ENCODE data around the gene MCEMP1. TPM values are rescaled to one million over a fixed set of nuclear protein-coding genes. Genes with fewer than 3 reads are reported as not detected.

The MCEMP1 gene, protein sequence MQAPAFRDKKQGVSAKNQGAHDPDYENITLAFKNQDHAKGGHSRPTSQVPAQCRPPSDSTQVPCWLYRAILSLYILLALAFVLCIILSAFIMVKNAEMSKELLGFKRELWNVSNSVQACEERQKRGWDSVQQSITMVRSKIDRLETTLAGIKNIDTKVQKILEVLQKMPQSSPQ
- polyA plus RNA-seq, result 0.73 TPM

DNA sequence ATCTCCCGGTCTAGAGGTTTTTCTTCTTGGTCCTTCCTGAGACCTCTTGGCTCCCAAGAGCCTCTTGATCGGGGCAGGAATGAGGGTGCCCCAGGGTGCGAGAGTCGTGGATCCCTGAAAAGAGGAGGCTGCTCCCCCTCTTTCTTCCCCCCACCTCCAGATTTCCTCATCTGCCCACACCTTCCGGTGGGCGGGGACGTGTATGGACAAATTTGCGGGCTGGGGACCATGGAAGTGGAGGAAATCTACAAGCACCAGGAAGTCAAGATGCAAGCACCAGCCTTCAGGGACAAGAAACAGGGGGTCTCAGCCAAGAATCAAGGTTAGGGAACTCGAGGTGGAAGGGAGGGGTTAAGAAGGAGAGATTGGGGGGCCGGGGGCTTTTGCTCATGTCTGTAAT is at the start of gene MCEMP1:
MCEMP1 (plus strand) TSS at position 237 of the 400 bp plus-strand sequence; CDS start at position 268, 31 bp downstream.
- Mint-ChIP-seq H3K4me3 (peak within 1 kb of the TSS; percentile 22 to 88 (median 67)), H3K36me3 (peaks cover 3% of the 10 kb centered on the region), H3K9me3 (peaks cover 0 to 3% (median 0%) of the 10 kb centered on the region in 3 donors), H3K4me1 (peaks cover 15 to 32% (median 31%) of the 10 kb centered on the region in 3 donors), H3K27ac (peak within 1 kb of the TSS in 2 of 3 donors; percentile 69 to 88), H3K27me3 (peaks cover 32% of the 10 kb centered on the region)

DNA sequence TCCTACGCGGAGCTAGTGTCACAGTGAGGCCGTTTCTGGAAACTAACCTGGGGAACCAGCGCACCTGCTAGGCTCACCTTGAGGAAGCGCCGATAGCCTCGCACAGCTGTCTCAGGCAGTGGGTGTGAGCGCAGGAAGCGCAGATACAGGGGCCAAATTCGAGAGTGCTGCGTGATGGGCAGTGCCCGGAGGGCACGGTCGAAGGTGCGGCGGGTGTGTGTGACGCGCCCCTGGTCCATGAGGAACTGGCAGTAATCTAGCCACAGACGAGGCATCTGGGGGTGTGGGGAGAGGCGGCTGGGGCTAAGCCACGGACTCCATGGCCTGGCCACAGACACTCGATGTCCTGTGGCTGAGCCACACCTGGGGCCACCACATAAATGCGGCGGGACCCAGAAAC is 49.7 kb upstream of the MCEMP1 start:
- peaks cover 7 to 37% (median 22%) of the 10 kb centered on the region in 3 donors for H3K4me1 Mint-ChIP-seq
- H3K27me3 Mint-ChIP-seq, result no peaks in the 10 kb centered on the region
- H3K9me3 Mint-ChIP-seq, result no peaks in the 10 kb centered on the region
- H3K27ac Mint-ChIP-seq, result peak overlapping the region in 1 of 3 donors; percentile 19
- peak overlapping the region in 2 of 4 donors; percentile 5 to 52 for H3K4me3 Mint-ChIP-seq
- H3K36me3 Mint-ChIP-seq, result peaks cover 6% of the 10 kb centered on the region

DNA sequence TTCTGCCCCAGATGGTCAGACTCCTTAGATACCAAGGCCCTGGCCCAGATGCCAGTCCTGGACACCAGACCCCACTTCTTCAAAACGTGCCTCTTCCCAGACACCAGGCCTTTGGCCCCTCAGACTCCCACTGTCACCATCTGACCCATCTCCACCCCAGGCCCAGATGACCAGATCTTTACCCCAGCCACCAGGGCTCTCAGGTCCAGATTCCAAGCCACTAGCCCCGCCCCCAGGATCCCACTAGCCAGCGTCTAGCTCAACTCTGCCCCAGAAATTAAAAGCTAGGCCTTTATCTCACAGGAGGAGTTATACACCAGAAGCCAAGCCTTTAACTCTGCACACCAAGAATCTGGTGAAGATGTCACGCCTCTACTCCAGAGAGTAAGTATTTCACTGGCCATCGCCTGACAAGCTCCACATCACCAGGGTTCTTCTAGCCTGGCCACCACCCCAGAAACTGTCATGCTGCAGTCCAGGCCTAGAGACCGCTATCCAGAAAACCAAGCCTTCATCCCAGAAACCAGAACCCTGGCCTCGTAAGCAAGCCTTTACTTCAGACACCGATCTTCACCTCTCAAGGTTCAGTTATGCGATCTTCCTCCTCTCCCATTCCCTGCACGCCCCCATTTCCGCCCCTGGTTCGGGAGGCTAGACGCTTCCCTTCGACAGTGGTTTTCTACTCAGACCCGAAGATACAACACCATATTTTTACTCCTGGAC is 48.1 kb upstream of the MCEMP1 start:
- Mint-ChIP-seq H3K4me1 (peaks cover 7 to 37% (median 22%) of the 10 kb centered on the region in 3 donors), H3K4me3 (peak overlapping the region; percentile 91 to 99 (median 98)), H3K27ac (peak overlapping the region; percentile 92 to 100 (median 99)), H3K36me3 (peaks cover 6% of the 10 kb centered on the region), H3K27me3 (no peaks in the 10 kb centered on the region), H3K9me3 (no peaks in the 10 kb centered on the region)

- Mint-ChIP-seq H3K9me3 (no peaks in the 10 kb centered on the region), H3K4me1 (peaks cover 7 to 37% (median 22%) of the 10 kb centered on the region in 3 donors), H3K27me3 (no peaks in the 10 kb centered on the region), H3K27ac (peak within 1 kb of the TSS; percentile 92 to 100 (median 99)), H3K4me3 (peak within 1 kb of the TSS; percentile 91 to 99 (median 98)), H3K36me3 (peaks cover 4% of the 10 kb centered on the region)
Measured at GRCh38 chr19:7629347-7630054, 47.4 kb upstream of the MCEMP1 start, which contains the start of the genes PET100 and XAB2. Gene PET100 (plus strand): TSS chr19:7629793. CDS start chr19:7629834, 41 bp downstream. Gene XAB2 (minus strand): TSS chr19:7629545. CDS start chr19:7629527, 18 bp downstream.

DNA sequence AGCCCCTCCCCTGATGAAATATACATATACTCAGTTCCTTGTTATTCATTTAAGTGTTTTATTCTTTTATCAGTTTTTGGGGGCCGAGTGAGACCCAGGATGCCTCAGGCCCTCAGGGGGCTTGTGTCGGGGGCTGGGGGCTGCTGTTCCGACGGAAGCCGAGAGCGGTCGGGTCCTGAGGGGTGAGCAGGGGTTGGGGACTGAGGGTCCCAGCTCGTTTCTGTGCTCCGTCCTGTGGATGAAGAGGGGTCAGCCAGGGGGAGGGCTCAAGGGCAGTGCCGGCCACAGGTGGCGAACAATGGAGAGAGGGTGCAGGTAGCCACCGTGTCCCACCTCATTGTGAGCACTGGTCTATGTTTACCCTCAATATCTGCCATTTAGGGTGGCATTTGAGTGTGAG is 45.3 kb upstream of the MCEMP1 start:
- H3K4me1 Mint-ChIP-seq, result peaks cover 7 to 39% (median 24%) of the 10 kb centered on the region in 3 donors
- H3K36me3 Mint-ChIP-seq, result peaks cover 4% of the 10 kb centered on the region
- no peaks in the 10 kb centered on the region for H3K9me3 Mint-ChIP-seq
- H3K27me3 Mint-ChIP-seq, result no peaks in the 10 kb centered on the region
- peak overlapping the region in 3 of 4 donors; percentile 19 to 77 (median 73) for H3K4me3 Mint-ChIP-seq
- H3K27ac Mint-ChIP-seq, result no peak overlapping the region

- Mint-ChIP-seq H3K9me3 (no peaks in the 10 kb centered on the region), H3K27ac (peak overlapping the region in 1 of 3 donors; percentile 49), H3K27me3 (no peaks in the 10 kb centered on the region), H3K4me3 (peak overlapping the region in 2 of 4 donors; percentile 58 to 77), H3K4me1 (peaks cover 7 to 35% (median 27%) of the 10 kb centered on the region in 3 donors), H3K36me3 (peaks cover 4% of the 10 kb centered on the region)
Measured at GRCh38 chr19:7632340-7633203, 44.3 kb upstream of the MCEMP1 start.

DNA sequence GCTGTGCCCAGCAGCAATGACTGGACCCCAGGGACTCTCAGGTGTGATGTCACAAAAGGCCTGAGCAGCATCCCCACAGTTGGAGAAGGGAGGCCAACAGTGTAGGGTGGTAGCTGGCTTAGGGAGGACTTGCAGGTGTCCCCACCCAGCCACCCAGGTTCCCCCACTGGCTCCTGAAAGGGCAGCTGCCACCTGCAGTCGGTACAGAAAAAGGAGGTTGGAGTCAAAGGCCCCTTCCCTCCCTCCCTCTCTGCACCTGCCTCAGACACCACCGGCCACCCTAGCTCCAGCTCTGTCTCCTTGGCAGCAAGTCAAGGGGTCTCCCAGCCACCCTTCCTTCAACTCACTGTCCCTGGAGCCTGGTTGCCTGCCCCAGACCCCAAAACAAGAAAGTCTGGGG is 43.2 kb upstream of the MCEMP1 start, which contains the start of gene PCP2:
PCP2 (minus strand) TSS at position 22 of the 400 bp plus-strand sequence. CDS start 262 bp downstream, outside the sequence.
- peaks cover 7 to 29% (median 20%) of the 10 kb centered on the region in 3 donors for H3K4me1 Mint-ChIP-seq
- H3K4me3 Mint-ChIP-seq, result peak within 1 kb of the TSS in 3 of 4 donors; percentile 47 to 78 (median 58)
- H3K27ac Mint-ChIP-seq, result peak within 1 kb of the TSS in 2 of 3 donors; percentile 30 to 49

GRCh38 chr19:7635670-7636069 is 41.2 kb upstream of the MCEMP1 start:
- Mint-ChIP-seq H3K27me3 (no peaks in the 10 kb centered on the region), H3K36me3 (peaks cover 3% of the 10 kb centered on the region), H3K9me3 (peaks cover 0 to 2% (median 0%) of the 10 kb centered on the region in 3 donors), H3K27ac (peak overlapping the region; percentile 8 to 84 (median 67)), H3K4me3 (peak overlapping the region; percentile 37 to 78 (median 58)), H3K4me1 (peaks cover 0 to 21% (median 16%) of the 10 kb centered on the region in 3 donors)

More for the DNA sequence above, 43.2 kb upstream of the MCEMP1 start, which contains the start of gene PCP2:
- no peaks in the 10 kb centered on the region for H3K9me3 Mint-ChIP-seq
- H3K36me3 Mint-ChIP-seq, result peaks cover 4% of the 10 kb centered on the region
- H3K27me3 Mint-ChIP-seq, result no peaks in the 10 kb centered on the region

DNA sequence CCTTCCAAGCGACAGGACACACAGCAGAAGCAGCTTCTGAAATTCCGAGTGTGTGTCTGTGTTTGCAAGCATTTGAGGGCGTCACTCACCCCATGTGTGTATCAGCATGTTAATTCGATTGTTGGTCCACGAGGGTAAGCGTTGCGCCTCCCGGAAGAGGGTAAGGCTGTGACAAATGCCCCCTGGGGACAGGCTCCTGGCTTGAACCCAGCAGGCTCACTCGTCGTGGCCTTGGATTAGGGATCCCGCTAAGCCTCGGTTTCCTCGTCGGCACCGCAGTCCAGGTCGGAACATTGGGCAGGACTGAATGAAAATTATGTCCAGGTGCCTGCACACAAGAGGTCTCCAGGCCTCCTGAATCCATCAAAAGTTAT is 40.6 kb upstream of the MCEMP1 start:
- peaks cover 0 to 19% (median 13%) of the 10 kb centered on the region in 3 donors for H3K4me1 Mint-ChIP-seq
- H3K9me3 Mint-ChIP-seq, result peaks cover 0 to 2% (median 0%) of the 10 kb centered on the region in 3 donors

GRCh38 chr19:7636691-7637373 is 40.1 kb upstream of the MCEMP1 start, which contains the start of gene STXBP2:
Gene STXBP2 (plus strand): TSS chr19:7637110. CDS start chr19:7637150, 40 bp downstream.
- no peaks in the 10 kb centered on the region for H3K27me3 Mint-ChIP-seq
- H3K36me3 Mint-ChIP-seq, result peaks cover 1% of the 10 kb centered on the region
- H3K4me3 Mint-ChIP-seq, result peak within 1 kb of the TSS; percentile 78 to 92 (median 88)
- H3K27ac Mint-ChIP-seq, result peak within 1 kb of the TSS; percentile 67 to 88 (median 86)
- peaks cover 0 to 18% (median 13%) of the 10 kb centered on the region in 3 donors for H3K4me1 Mint-ChIP-seq
- peaks cover 0 to 2% (median 0%) of the 10 kb centered on the region in 3 donors for H3K9me3 Mint-ChIP-seq

More for the DNA sequence above, 40.6 kb upstream of the MCEMP1 start:
- peak overlapping the region in 2 of 3 donors; percentile 67 to 86 for H3K27ac Mint-ChIP-seq
- no peaks in the 10 kb centered on the region for H3K27me3 Mint-ChIP-seq
- H3K36me3 Mint-ChIP-seq, result peaks cover 1% of the 10 kb centered on the region
- peak overlapping the region; percentile 78 to 92 (median 88) for H3K4me3 Mint-ChIP-seq

DNA sequence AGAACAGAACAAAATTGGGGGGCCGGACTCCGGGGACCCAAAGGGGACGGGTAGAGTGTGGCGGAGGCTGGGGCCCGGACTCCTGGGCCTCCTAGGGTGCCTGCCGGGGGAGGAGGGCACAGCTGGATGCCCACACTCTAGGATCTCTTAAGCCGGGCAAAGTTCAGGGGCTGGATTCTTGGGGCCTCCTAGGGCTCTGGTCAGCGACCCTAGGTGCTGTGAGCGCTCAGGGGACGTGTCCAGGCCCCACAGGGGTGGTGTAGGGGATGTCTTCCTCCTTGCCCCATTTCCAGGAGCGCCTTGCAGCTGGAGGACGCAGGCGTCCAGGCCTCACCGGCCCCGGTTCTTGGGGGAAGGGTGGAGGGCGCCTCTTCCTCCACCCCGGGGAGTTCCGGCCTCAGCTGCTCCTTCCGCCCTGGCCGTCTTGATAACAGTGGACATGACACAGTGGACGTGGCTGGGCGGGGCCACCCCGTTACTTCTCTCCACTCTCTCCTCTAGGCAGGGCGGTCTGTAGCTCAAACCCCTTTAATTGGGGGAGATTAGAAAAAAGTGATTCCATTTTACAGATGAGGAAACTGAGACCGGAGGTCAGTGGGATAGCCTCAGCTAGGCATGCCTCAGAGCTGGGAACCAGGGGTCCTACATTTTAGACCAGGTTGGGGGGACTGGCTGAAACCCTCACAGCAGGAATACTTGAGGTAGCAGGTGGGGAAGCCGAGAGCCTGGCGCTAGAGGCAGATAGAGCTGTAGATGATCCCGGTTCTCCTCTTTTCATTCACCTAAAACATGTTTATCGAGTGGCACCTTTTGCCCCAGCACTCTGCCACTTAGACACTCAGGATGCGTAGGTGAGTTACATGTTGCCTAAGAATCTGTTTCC is 39.3 kb upstream of the MCEMP1 start:
- H3K4me1 Mint-ChIP-seq, result peaks cover 0 to 16% (median 13%) of the 10 kb centered on the region in 3 donors
- no peaks in the 10 kb centered on the region for H3K27me3 Mint-ChIP-seq
- peaks cover 0 to 2% (median 0%) of the 10 kb centered on the region in 3 donors for H3K9me3 Mint-ChIP-seq
- H3K36me3 Mint-ChIP-seq, result peaks cover 1% of the 10 kb centered on the region
- peak overlapping the region; percentile 67 to 86 (median 81) for H3K27ac Mint-ChIP-seq
- H3K4me3 Mint-ChIP-seq, result peak overlapping the region; percentile 78 to 92 (median 88)

DNA sequence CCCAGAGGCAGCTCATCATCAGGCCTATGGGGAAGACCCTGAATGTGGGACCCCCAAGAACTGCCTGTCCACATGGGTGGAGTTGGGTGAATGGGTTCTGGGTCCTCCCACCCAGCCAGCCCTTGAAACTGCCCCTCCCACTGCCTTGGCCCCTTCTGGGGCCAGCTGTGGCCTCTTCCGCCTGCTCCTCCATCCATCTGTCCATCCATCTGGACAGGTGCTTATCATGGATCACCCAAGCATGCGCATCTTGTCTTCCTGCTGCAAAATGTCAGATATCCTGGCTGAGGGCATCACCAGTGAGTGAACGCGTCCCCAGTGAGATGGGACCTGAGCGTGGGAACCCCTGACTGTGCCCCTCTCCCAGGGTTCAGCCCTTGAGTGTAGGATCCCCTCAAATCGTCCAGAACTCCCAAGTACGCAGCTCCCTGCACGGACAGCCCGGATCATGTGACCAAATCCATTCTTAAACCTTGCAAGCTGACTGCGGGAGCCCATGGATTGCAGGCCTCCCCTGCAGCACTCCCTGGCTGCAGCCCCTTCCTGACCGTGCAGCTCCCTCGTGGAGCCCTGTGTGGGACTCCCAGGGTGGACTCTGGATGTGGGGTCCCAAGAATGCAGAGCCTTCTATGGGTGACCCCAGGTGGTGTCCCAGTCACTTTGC is 38.0 kb upstream of the MCEMP1 start:
- Mint-ChIP-seq H3K4me1 (peaks cover 0 to 16% (median 14%) of the 10 kb centered on the region in 3 donors), H3K9me3 (peaks cover 0 to 2% (median 0%) of the 10 kb centered on the region in 3 donors), H3K27me3 (no peaks in the 10 kb centered on the region), H3K27ac (peak overlapping the region in 1 of 3 donors; percentile 20), H3K4me3 (peak overlapping the region; percentile 9 to 59 (median 52)), H3K36me3 (peaks cover 1% of the 10 kb centered on the region)

Data from IgD-negative memory B cell (primary cell).